ENCODE data around the gene TMEM171.

TMEM171 gene

GRCh38 chr5:73153513-73153912 lies 33.1 kb downstream of the TMEM171 start:
- no peak for DNase-seq

DNA sequence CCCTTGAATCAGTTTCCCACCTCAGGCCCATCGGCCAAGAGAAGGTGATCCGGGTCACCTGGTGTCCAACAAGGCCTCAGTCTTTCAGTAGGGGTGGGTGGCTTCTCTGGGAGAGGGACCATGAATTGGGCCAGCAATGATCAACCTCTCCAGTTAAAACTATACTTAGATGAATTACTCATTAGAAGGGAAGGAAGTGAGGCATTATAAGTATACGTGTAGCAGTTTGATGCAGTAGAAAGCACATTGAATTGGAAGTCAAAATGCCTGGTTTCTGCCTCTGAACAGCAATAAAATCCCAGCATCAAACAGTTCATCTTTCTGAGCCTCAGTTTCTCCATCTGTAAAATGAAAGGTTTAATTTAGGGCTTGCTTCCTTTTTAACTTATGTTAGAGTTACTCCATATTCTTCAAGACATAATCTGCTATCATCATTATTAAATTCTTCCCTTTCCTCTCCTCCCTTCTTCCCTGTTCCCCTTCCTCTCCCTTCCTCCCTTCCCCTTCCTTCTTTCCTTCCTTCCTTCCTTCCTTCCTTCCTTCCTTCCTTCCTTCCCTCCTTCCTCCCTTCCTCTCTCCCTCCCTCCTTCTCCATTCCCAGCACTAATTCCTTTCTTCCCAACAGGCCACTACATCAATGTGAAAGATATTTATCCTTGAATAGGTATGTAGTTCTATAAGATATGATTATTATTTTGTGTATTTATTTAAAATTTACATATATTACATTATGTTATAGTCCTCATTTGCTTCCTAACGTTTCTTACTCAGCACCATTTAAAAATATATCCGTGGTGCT lies 34.0 kb downstream of the TMEM171 start:
- DNase-seq, result no peak

DNA sequence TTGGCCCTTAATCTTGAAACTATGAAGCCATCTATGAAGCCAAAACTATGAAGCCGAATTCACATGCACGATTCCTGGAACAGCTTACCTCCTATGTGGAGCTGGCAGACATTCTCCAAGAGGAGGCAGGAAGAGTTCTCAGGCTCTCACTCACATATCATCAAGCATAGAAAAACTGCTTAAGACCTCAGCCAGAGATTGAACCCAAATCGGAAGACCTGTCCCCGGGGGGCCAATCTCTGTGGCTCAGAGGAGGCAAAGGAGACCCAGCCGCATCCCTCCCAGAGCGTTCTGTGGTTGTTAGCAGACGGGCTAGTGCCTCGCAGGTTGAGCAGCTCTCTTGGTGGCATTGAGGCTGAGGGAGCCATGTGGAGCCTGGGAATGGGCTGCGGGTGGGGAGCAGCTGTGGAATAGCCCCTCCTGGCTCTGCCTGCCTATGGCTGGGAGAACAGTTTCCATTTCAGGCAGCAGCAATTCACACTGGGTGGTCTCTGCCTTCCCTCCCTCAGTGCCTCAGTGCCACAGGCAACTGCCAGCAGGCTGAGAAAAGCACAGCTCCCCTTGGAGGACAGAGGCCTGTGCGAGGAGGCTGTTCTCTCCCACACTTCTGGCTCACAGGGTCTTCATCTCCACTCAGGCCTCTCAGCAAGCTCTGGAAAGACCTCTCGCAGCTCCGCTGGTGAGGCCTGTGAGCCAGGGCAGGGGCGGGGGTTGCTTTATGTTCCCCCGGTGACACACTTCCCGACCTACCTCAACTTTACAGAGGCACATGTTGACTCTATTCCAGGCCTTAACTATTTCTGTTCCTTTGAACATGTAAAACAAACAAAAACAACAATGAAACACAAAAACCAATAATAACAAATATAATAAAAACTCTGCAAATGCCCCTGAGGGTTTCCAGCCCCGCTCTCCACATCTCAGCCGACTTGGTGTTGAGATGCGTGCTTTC lies 35.2 kb downstream of the TMEM171 start:
- no peak for DNase-seq

DNA sequence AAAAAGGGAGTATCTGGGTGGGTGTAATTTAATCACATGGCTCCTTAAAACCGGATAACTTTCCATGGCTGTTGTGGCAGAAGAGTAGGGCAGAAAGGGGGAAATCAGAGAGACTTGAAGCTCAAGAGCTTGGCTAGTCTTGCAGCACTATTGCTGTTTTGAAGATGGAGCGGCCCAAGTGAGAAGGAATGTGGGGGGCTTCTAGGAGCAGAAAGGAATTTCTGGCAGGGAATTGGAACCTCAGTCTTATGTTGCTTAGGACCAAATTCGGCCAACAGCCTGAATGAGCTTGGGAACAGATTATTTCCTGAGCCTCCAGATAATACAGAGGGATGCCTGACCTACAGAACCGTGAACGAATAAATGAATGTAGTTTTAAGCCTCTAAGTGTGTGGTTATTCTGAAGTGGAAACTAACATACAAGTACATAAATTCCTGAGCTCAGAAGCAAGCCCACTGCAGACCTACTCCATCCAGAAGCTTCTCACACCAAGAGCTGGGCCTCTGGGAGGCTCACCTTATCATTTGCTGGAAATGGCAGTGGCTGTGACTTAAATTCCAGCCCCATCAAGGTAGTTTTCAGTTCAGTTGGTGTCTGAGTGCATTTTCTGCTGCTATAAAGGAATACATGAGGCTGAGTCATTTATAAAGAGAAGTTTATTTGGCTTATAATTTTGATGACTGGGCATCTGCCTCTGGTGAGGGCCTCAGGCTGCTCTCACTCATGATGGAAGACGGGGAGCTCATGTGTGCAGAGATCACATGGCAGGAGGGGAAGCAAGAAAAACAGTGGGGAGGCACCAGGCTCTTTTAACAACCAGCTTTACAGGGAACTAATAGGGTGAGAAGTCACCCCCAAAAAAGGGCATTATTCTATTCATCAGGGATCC lies 37.3 kb downstream of the TMEM171 start:
- no peak for DNase-seq

GRCh38 chr5:73158313-73158712 lies 37.9 kb downstream of the TMEM171 start:
- no peak for DNase-seq

DNA sequence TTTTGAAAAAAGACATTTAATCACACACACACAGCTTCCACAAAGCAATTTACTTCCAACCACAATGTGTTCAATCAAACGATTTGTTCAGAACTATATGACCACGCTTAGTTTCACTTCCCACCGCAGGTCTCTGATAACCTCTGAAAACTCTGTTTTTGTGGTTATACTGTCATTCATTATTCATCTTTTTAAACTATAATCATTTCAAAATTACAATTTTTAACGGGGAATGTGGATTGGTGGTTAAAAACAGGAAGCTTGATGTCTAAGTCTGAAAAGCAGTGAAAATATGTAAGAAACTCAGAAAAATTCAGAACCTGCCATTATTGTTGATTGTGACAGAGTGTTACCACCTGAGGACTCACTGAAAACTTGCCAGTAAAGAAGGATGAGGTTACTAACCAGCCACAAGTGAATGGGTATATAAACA lies 39.9 kb downstream of the TMEM171 start:
- DNase-seq, result no peak

GRCh38 chr5:73170522-73170921 lies 50.1 kb downstream of the TMEM171 start:
- DNase-seq, result no peak

DNA sequence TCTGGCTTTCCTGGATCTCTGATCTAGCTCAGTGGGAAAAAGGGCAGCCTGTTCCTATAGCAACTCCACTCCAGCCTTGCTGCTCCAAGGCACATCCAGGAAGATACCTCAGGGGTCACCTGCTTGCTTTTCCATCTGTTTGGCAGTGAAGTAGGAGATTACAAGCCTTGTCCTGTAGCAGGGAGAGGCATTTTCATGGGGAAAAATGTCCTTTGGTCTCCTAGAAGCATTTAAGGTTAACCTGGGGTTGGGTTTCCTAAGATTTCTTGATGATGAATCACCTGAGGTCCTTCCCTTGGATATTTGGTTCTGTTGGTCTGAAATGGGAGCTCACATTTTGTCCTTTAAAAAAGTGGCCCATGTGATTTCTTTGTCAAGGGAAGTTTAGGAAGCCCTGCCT lies 51.1 kb downstream of the TMEM171 start:
- no peak for DNase-seq

DNA sequence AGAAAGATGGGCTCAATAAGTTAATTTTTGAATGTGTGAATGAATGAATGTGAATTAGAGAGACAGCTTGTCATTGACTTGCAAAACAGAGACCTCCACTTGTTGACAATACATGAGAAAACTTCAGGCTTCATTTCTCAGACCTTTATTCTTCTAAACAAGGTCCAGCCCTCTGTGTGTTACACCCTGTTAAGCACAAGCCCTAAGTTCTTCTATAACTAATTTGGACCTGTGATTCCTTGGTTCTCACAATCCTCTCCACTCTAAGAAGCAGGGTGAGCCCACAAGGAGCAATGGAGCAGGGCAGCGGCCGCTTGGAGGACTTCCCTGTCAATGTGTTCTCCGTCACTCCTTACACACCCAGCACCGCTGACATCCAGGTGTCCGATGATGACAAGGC lies 52.6 kb downstream of the TMEM171 start, which contains the start of gene TMEM174:
TMEM174 (plus strand) TSS at position 243 of the 400 bp plus-strand sequence; CDS start at position 294, 51 bp downstream.
- no peak for DNase-seq

GRCh38 chr5:73174100-73174815 lies 53.9 kb downstream of the TMEM171 start:
- no peak for DNase-seq

- no peak for DNase-seq
These were observed 55.9 kb downstream of the TMEM171 start for GRCh38 chr5:73176250-73176649.

GRCh38 chr5:73178265-73178664 lies 57.9 kb downstream of the TMEM171 start:
- DNase-seq, result no peak

DNA sequence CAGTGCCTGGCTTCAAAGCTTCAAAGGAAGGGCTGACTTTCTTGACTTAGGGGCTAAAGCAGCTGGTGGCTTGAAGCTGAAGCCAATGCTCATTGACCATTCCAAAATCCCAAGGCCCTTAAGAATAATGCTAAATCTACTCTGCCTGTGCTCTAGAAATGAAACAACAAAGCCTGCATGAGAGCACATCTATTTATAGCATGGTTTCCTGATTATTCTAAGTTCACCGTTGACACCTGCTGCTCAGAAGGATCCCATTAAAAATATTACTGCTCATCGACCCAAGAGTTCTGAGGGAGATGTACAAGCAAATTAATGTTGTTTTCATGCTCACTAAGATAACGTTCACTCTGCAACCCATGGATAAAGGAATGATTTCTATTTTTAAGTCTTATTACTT lies 59.4 kb downstream of the TMEM171 start:
- no peak for DNase-seq

GRCh38 chr5:73180566-73180965 lies 60.2 kb downstream of the TMEM171 start:
- DNase-seq, result no peak
